Subcutaneous adipose tissue (tissue), 4 donors: ENCODE measurements around the gene MYB. TPM values are rescaled to one million over a fixed set of nuclear protein-coding genes. Genes with fewer than 3 reads are reported as not detected.

Experiments used
- total RNA-seq, 4 donors: library from RNA; depleted of rRNA; stranded (reverse); fragments of >200 nt; gene quantifications; one replicate each; pipeline ENCODE4 v1.1.0, GENCODE V29; 2016
- TF ChIP-seq, protein P1 (sequence below): fragments of 450-650 bp; IDR thresholded peaks from one replicate; pipeline ENCODE4 v1.5.1; 2016; ENCODE audit warnings: low read depth, mild to moderate bottlenecking, control low read depth, antibody characterized with exemption, moderate library complexity

MYB gene
- total RNA-seq, 4 donors from 2014 or later: 0.33 to 2.2 (median 0.68) TPM; not detected in 1

DNA sequence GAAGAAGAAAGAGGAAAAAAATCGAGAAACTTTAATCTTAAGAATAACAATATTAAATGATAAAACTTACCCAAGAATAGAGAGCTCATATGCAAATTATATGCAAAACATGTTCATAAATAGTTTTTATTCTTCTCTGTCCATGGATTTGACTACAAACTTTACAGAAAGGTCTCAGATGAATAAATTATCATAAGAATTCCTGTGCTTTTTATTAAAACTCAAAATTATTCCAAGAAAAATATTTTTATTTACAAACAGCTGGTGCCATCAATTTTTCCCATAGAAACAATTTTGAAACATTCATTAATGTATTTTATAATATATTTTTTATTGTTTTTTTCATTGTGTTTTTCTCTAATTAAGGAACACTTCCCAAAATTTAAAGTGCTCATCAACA, 12.1 kb downstream of the MYB start:
- TF ChIP-seq, protein P1, sequence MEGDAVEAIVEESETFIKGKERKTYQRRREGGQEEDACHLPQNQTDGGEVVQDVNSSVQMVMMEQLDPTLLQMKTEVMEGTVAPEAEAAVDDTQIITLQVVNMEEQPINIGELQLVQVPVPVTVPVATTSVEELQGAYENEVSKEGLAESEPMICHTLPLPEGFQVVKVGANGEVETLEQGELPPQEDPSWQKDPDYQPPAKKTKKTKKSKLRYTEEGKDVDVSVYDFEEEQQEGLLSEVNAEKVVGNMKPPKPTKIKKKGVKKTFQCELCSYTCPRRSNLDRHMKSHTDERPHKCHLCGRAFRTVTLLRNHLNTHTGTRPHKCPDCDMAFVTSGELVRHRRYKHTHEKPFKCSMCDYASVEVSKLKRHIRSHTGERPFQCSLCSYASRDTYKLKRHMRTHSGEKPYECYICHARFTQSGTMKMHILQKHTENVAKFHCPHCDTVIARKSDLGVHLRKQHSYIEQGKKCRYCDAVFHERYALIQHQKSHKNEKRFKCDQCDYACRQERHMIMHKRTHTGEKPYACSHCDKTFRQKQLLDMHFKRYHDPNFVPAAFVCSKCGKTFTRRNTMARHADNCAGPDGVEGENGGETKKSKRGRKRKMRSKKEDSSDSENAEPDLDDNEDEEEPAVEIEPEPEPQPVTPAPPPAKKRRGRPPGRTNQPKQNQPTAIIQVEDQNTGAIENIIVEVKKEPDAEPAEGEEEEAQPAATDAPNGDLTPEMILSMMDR: no peak

DNA sequence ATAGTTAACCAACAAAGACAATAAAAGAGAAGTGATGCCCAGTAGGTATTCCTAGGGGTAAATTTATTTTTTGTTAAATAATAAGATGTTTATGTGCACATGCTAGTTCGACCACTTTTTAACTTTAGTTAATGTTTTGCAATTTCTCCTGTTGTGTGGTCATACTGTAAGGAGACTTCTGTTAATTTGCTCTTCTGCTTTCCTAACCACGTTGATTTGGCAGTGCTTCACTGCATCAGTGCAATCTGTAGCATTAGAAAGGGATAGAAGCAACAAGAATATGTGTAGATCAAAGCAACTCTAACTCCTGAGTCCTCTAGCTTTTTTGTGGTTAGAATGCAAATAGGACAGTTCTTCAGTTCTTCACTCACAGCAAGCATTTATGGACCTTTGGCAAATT, 13.9 kb downstream of the MYB start:
- TF ChIP-seq, protein P1: no peak

DNA sequence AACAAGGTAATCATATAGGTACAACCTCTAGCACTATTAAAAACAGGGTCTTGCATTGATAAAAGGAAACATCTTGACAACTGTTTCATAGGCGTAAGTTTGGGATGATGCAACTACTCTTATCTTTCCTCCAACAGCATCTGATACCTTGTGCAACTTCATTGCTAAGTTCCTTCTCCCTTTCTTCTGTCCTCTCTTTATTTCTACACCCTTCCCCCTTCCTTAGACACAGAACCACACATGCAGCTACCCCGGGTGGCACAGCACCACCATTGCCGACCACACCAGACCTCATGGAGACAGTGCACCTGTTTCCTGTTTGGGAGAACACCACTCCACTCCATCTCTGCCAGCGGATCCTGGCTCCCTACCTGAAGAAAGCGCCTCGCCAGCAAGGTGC, 14.4 kb downstream of the MYB start:
- TF ChIP-seq, protein P1: no peak

DNA sequence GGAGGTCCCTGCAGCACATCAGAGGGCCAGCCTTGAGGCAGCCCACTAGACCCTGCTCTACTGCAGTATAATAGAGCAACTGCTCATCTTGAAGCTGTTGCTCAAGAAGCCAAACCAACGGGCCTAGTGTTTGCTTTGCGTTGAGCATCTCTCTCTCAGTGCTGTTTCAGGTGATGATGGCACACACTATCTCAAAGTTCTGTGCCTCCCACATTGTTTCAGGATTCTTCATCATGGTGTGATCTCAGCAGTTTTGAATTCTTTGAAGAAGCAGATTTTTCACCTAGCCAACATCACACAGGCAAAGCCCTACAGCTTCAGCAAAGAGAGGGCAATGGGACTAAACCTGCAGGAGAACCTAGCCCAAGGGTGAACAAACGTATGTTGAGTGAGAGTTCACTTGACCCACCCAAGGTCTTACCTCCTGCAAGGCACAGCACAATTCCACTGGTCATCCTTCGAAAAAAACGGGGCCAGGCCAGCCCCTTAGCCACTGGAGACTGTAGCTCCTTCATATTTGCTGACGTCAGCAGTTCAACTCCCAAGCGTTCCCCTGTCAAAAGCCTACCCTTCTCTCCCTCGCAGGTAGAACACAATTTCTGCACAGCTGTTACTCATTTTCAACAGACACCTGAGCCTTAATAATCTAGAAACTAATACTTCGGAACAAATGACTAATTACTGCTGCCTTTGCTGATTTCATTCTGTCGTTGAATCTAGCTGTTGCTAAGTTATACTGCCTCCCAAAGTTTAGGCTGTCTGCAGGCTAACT, 15.8 kb downstream of the MYB start:
- TF ChIP-seq, protein P1: no peak

DNA sequence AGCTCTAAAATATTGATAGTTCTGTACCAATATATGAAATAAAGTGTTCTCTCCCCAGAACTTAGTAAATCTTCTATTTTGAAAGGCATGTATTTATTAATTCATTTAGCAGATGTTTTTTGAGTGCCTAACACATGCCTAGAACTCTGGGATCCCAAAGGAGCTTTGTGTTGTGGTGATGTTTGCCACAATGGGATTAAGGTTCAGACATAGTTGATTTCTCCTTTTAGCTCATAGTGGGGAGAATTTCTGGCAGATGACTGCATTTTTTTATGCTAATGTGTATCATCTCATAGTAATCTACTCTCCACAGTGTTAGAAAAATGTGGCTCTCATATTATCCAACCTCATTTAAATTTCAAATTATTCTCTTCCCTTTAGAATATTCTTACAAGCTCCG, 21.7 kb downstream of the MYB start:
- TF ChIP-seq, protein P1: no peak

DNA sequence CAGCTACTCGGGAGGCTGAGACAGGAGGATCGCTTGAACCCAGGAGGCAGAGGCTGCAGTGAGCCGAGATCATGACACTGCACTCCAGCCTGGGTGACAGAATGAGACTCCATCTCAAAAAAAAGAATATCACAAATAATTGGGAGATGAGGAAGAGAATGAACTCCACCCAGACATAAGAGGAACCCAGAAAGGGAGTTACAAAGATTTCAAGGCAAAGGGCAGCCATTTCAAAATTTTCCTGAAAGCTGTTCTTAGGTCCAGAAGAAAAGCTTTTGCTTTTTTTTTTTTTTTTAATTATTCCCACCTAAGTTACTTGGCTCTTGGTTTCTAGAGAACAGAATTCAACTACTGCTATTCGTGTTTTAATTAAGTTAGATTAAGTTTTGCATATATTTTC, 23.8 kb downstream of the MYB start:
- TF ChIP-seq, protein P1: no peak

DNA sequence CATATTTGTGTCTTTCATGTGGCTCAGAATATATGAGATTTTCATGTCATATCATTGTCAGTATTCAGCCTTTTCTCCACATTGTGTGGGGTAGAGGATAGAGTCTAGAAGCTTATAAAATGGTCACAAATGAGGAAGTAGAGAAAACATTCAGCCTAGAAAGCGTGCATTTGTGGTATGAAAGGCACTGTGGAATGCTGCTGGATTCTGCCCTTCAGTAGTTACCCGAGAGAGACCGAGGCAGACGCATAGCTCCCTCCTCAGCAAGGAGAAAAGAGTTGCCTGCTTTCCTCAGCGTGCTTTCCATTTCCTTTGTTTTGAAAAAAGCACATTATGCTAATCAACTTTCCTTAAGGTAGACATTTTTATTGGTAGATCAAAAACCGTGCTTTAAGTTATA, 28.7 kb downstream of the MYB start:
- TF ChIP-seq, protein P1: no peak
